DND-41 (cell line): Measurements from ENCODE around the gene RACK1.

ENCODE experiments used
- ATAC-seq: fragments of 200-7000 bp; cut with Tn5 transposase; 3 replicates; pipeline ENCODE4 v1.9.1; 2021; ENCODE audit warnings: low read depth; ENCODE audit not compliant: insufficient read depth
- DNase-seq: peaks from one replicate; pipeline ENCODE4 v3.0.0-alpha.2; 2020
- H2AFZ ChIP-seq: 2 replicates; pipeline ENCODE4 v1.6.0; 2012; ENCODE audit warnings: low read depth, low read length
- H3K27ac ChIP-seq: 2 replicates; pipeline ENCODE4 v1.5.1; 2012; ENCODE audit warnings: low read length, inconsistent platforms
- H3K27me3 ChIP-seq: fragments of 200-600 bp; sonication (generic); 2 replicates; pipeline ENCODE4 v1.6.0; 2012; ENCODE audit warnings: low read length, mild to moderate bottlenecking, inconsistent platforms; ENCODE audit not compliant: insufficient read depth, poor library complexity
- H3K36me3 ChIP-seq: 2 replicates; pipeline ENCODE4 v1.5.1; 2012; ENCODE audit warnings: low read length, inconsistent platforms; ENCODE audit not compliant: insufficient read depth
- H3K4me1 ChIP-seq: 2 replicates; pipeline ENCODE4 v1.5.1; 2012; ENCODE audit warnings: mild to moderate bottlenecking, low read length; ENCODE audit not compliant: insufficient read depth
- H3K4me2 ChIP-seq: 2 replicates; pipeline ENCODE4 v1.6.0; 2012; ENCODE audit warnings: mild to moderate bottlenecking, moderate library complexity, low read length, inconsistent platforms; ENCODE audit not compliant: insufficient read depth
- H3K4me3 ChIP-seq, 2 experiments: fragments of 200-600 bp in 1 of 2; shearing (Covaris generic) in 1 of 2; 2 replicates each; pipeline ENCODE4 v1.5.1; 2012 to 2016; ENCODE audit warnings: inconsistent platforms in 2 of 2, low read length in 2 of 2, mild to moderate bottlenecking in 2 of 2, low read depth in 1 of 2, moderate library complexity in 1 of 2
- H3K79me2 ChIP-seq: 2 replicates; pipeline ENCODE4 v1.6.0; 2012; ENCODE audit warnings: low read length, inconsistent platforms; ENCODE audit not compliant: insufficient read depth
- H3K9ac ChIP-seq: 2 replicates; pipeline ENCODE4 v1.6.0; 2012; ENCODE audit warnings: low read depth, mild to moderate bottlenecking, inconsistent platforms, low read length, moderate library complexity
- H3K9me3 ChIP-seq: 2 replicates; pipeline ENCODE4 v1.5.1; 2012; ENCODE audit warnings: low read length, moderate library complexity, mild to moderate bottlenecking, inconsistent platforms; ENCODE audit not compliant: insufficient read depth, severe bottlenecking
- H4K20me1 ChIP-seq: 2 replicates; pipeline ENCODE4 v1.6.0; 2012; ENCODE audit warnings: low read length; ENCODE audit not compliant: insufficient read depth
- EZH2 ChIP-seq: IDR thresholded peaks from 3 replicates; pipeline ENCODE4 v1.6.1; 2012; ENCODE audit warnings: borderline replicate concordance, low read depth, mild to moderate bottlenecking, moderate library complexity, low read length, inconsistent platforms; ENCODE audit not compliant: severe bottlenecking
- TF ChIP-seq, protein P1 (sequence below): IDR thresholded peaks from 2 replicates; pipeline ENCODE4 v1.5.1; 2012; ENCODE audit warnings: borderline replicate concordance, low read length, moderate library complexity, mild to moderate bottlenecking; ENCODE audit not compliant: poor library complexity, severe bottlenecking; ENCODE audit errors: extremely low read depth

RACK1 gene

DNA sequence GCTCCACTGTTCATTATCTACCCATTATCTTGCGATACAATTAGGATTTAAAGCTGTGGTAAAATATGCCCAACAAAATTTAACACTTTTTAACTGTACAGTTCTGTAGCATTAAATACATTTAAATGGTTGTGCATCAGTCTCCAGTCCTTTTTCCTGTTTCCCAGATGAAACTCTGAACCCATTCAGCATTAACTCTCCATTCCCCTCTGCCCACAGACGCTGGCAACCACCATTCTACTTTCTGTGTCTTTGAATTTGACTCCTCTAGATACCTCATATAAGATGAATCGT is 35.8 kb downstream of the RACK1 start:
- H3K4me3 ChIP-seq, result peak overlapping the region in 1 of 2 experiments; percentile 64; a peak in 2 of 4 replicates
- peak overlapping the region; percentile 73 for H3K4me2 ChIP-seq
- peaks cover 49% of the 10 kb centered on the region for H3K4me1 ChIP-seq
- no peak for DNase-seq
- H4K20me1 ChIP-seq, result 0 out of 2 replicates have a peak, but pooled peaks cover 3% of the 10 kb centered on the region
- ATAC-seq, result no peak
- no peak for TF ChIP-seq EZH2
- TF ChIP-seq, protein P1, sequence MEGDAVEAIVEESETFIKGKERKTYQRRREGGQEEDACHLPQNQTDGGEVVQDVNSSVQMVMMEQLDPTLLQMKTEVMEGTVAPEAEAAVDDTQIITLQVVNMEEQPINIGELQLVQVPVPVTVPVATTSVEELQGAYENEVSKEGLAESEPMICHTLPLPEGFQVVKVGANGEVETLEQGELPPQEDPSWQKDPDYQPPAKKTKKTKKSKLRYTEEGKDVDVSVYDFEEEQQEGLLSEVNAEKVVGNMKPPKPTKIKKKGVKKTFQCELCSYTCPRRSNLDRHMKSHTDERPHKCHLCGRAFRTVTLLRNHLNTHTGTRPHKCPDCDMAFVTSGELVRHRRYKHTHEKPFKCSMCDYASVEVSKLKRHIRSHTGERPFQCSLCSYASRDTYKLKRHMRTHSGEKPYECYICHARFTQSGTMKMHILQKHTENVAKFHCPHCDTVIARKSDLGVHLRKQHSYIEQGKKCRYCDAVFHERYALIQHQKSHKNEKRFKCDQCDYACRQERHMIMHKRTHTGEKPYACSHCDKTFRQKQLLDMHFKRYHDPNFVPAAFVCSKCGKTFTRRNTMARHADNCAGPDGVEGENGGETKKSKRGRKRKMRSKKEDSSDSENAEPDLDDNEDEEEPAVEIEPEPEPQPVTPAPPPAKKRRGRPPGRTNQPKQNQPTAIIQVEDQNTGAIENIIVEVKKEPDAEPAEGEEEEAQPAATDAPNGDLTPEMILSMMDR, result no peak
- no peak overlapping the region for H3K27ac ChIP-seq
- H3K9me3 ChIP-seq, result no peaks in the 10 kb centered on the region
- peaks cover 35% of the 10 kb centered on the region for H3K27me3 ChIP-seq
- H3K9ac ChIP-seq, result peak overlapping the region; percentile 58; the same call in 1 of the 2 replicates
- H3K79me2 ChIP-seq, result no peaks in the 10 kb centered on the region
- 0 out of 2 replicates have a peak overlapping the region, but pooled peaks have one; percentile 72 for H2AFZ ChIP-seq
- H3K36me3 ChIP-seq, result no peaks in the 10 kb centered on the region

DNA sequence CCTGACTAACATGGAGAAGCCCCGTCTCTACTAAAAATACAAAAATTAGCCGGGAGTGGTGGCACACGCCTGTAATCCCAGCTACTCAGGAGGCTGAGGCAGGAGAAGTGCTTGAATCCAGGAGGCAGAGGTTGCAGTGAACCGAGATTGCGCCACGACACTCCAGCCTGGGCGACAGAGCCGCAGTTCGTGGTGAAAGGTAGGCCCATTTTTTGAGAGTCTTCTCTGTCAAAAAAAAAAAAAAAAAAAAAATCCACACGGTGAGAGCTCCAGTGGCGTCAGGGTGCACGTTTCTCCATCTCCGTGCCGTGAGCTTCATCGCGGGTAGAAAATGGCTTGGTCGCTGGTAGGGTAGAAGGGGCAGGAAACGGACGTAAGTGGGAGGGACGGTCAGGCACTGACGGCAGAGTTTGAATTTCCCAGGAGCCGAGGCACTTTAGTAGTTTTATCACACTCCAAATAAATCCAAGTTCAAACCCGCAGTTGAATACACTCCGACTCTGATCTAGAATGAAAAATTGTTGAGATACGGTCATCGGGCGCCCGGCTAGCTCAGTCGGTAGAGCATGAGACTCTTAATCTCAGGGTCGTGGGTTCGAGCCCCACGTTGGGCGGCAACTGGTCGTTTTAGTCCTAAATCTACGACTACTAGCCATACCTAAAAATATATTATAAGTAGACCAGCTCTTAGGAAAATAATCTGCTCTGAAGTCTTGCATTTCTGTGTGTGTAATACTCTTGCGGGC is 36.3 kb downstream of the RACK1 start:
- Histone ChIP-seq H3K36me3 (no peaks in the 10 kb centered on the region), H3K27ac (peak overlapping the region; percentile 52), H3K4me3 (peak overlapping the region; percentile 32 to 64; a peak in 3 of 4 replicates), H3K27me3 (peaks cover 36% of the 10 kb centered on the region), H4K20me1 (0 out of 2 replicates have a peak, but pooled peaks cover 3% of the 10 kb centered on the region), H2AFZ (peak overlapping the region; percentile 72), H3K4me1 (peaks cover 49% of the 10 kb centered on the region), H3K79me2 (no peaks in the 10 kb centered on the region), H3K9ac (peak overlapping the region; percentile 58), H3K9me3 (no peaks in the 10 kb centered on the region), H3K4me2 (peak overlapping the region; percentile 73)
- TF ChIP-seq, protein P1, result no peak
- no peak for TF ChIP-seq EZH2
- peak; percentile 55 for ATAC-seq
- peak; percentile 85 for DNase-seq

DNA sequence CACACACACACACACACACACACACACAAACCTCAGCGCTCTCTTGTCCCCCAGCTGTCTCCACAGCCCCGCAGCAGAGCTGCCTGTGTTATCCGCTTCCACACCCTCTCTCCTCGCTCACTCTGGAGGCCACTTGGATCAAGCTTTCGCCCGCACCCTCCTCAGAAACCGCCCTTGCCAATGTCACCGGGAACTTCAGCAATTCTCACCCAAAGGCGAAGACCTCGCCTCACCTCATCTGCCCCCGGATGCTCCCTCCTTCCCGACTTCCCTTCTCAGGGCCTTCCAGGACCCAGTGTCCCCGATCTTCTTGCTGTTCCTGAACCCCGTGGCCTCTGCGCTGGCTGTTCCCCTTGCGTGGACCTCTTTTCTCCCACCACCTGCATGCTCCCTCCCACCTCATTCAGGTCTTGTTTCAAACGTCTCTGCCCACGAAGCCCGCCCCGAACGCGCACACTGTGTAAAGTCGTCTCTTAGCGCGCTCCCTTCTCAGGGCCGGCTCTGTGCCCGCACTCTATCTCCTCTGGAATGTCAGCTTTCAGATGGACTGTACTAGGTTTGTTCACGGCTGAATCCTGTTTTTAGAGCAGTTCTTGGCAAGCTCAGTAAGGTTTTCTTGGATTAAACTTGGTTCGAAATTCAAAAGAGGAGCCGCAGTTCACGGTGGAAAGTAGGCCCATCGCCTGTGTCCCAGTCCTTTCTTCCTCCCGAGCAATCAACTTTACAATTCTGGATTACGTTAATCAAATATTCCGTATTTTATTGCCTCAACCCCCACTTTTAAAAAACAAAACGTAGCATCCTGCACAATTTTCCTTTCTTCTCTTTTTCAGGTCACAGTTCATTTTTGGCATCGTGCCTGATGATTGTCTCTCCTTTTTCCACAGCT is 37.7 kb downstream of the RACK1 start:
- Histone ChIP-seq H3K79me2 (no peaks in the 10 kb centered on the region), H4K20me1 (0 out of 2 replicates have a peak, but pooled peaks cover 3% of the 10 kb centered on the region), H3K27me3 (peaks cover 38% of the 10 kb centered on the region), H3K4me1 (peaks cover 49% of the 10 kb centered on the region), H3K27ac (no peak overlapping the region), H3K36me3 (no peaks in the 10 kb centered on the region), H3K4me3 (peak overlapping the region; percentile 5 to 64; a peak in 3 of 4 replicates), H3K4me2 (peak overlapping the region; percentile 73), H3K9me3 (no peaks in the 10 kb centered on the region), H2AFZ (peak overlapping the region; percentile 49; the same call in 1 of the 2 replicates), H3K9ac (peak overlapping the region; percentile 58)
- TF ChIP-seq, protein P1, result no peak
- peak; percentile 61 for TF ChIP-seq EZH2
- DNase-seq, result no peak
- no peak for ATAC-seq
